Liver (tissue), 9 donors: ENCODE results near the gene KIAA0513. TPM values are rescaled to one million over a fixed set of nuclear protein-coding genes. Genes with fewer than 3 reads are reported as not detected.

Source experiments
- DNase-seq: peaks from one replicate; pipeline ENCODE4 v3.0.0-alpha.2; 2017; ENCODE audit warnings: low spot score
- H3K27ac ChIP-seq, 2 donors: one replicate each; pipeline ENCODE4 v1.7.0; 2013; ENCODE audit warnings: inconsistent platforms in 2 of 2, low read length in 2 of 2, control low read depth in 1 of 2, low read depth in 1 of 2, mild to moderate bottlenecking in 1 of 2
- H3K27me3 ChIP-seq, 4 donors: one replicate each; pipeline versions ENCODE4 v1.6.1 to v1.7.0; 2013; ENCODE audit warnings: low read length in 3 of 4, inconsistent platforms in 1 of 4, mild to moderate bottlenecking in 1 of 4, moderate library complexity in 1 of 4; ENCODE audit not compliant: control insufficient read depth in 4 of 4, insufficient read depth in 4 of 4
- H3K36me3 ChIP-seq, 4 donors: one replicate each; pipeline versions ENCODE4 v1.6.1 to v1.7.0; 2013; ENCODE audit warnings: low read length in 3 of 4, mild to moderate bottlenecking in 3 of 4, low read depth in 1 of 4, moderate library complexity in 1 of 4; ENCODE audit not compliant: control insufficient read depth in 4 of 4, insufficient read depth in 3 of 4
- H3K4me1 ChIP-seq, 4 donors: one replicate each; pipeline versions ENCODE4 v1.6.1 to v1.7.0; 2013; ENCODE audit warnings: low read length in 3 of 4, mild to moderate bottlenecking in 3 of 4, moderate library complexity in 1 of 4; ENCODE audit not compliant: control insufficient read depth in 4 of 4, insufficient read depth in 4 of 4
- H3K4me3 ChIP-seq, 3 donors: one replicate each; pipeline versions ENCODE4 v1.6.1 to v1.7.0; 2013; ENCODE audit warnings: low read length in 3 of 3, control low read depth in 1 of 3, low read depth in 1 of 3, mild to moderate bottlenecking in 1 of 3
- H3K9ac ChIP-seq, 2 donors: one replicate each; pipeline ENCODE4 v1.7.0; 2013; ENCODE audit warnings: low read length in 2 of 2, mild to moderate bottlenecking in 2 of 2, moderate library complexity in 2 of 2, control low read depth in 1 of 2, low read depth in 1 of 2
- H3K9me3 ChIP-seq, 4 donors: one replicate each; pipeline versions ENCODE4 v1.6.1 to v1.7.0; 2013; ENCODE audit warnings: low read length in 3 of 4; ENCODE audit not compliant: control insufficient read depth in 4 of 4
- ATF3 ChIP-seq: IDR thresholded peaks from 2 replicates; pipeline ENCODE4 v1.6.1; 2016; ENCODE audit warnings: antibody characterized with exemption
- CTCF ChIP-seq: fragments of 150-350 bp; IDR thresholded peaks from 2 replicates; pipeline ENCODE4 v1.5.1; 2017; ENCODE audit warnings: improper control_type of control experiment, low read depth, low read length; ENCODE audit not compliant: missing input control
- EGR1 ChIP-seq, 2 donors: IDR thresholded peaks; 2 replicates each; pipeline ENCODE4 v1.6.1; 2016 to 2018; ENCODE audit warnings: antibody characterized with exemption in 2 of 2, low read depth in 2 of 2
- FOXA1 ChIP-seq: IDR thresholded peaks from 2 replicates; pipeline ENCODE4 v1.6.1; 2016; ENCODE audit warnings: antibody characterized with exemption
- FOXA2 ChIP-seq: IDR thresholded peaks from 2 replicates; pipeline ENCODE4 v1.6.1; 2016; ENCODE audit warnings: antibody characterized with exemption
- GABPA ChIP-seq, 2 donors: IDR thresholded peaks in 1 of 2; conservative IDR thresholded peaks in 1 of 2; 2 replicates each; pipeline ENCODE4 v1.6.1; 2016; ENCODE audit warnings: antibody characterized with exemption in 2 of 2, mild to moderate bottlenecking in 1 of 2, moderate library complexity in 1 of 2
- HNF4A ChIP-seq, 2 donors: conservative IDR thresholded peaks; 2 replicates each; pipeline ENCODE4 v1.6.1; 2016; ENCODE audit warnings: antibody characterized with exemption in 2 of 2, mild to moderate bottlenecking in 2 of 2
- HNF4G ChIP-seq: IDR thresholded peaks from 2 replicates; pipeline ENCODE4 v1.6.1; 2016; ENCODE audit warnings: antibody characterized with exemption
- JUND ChIP-seq, 2 donors: IDR thresholded peaks; 2 replicates each; pipeline ENCODE4 v1.6.1; 2016; ENCODE audit warnings: antibody characterized with exemption in 2 of 2
- MAX ChIP-seq: IDR thresholded peaks from 2 replicates; pipeline ENCODE4 v1.6.1; 2016; ENCODE audit warnings: antibody characterized with exemption
- NR2F2 ChIP-seq: IDR thresholded peaks from 2 replicates; pipeline ENCODE4 v1.6.1; 2016; ENCODE audit warnings: antibody characterized with exemption
- RAD21 ChIP-seq, 2 donors: IDR thresholded peaks; 2 replicates each; pipeline ENCODE4 v1.6.1; 2016; ENCODE audit warnings: antibody characterized with exemption in 2 of 2, mild to moderate bottlenecking in 2 of 2
- REST ChIP-seq: IDR thresholded peaks from 2 replicates; pipeline ENCODE4 v1.6.1; 2016; ENCODE audit warnings: antibody characterized with exemption, mild to moderate bottlenecking
- RXRA ChIP-seq, 2 donors: IDR thresholded peaks; 2 replicates each; pipeline ENCODE4 v1.6.1; 2017 to 2018; ENCODE audit warnings: antibody characterized with exemption in 2 of 2, mild to moderate bottlenecking in 1 of 2
- SP1 ChIP-seq: IDR thresholded peaks from 2 replicates; pipeline ENCODE4 v1.6.1; 2018; ENCODE audit warnings: antibody characterized with exemption, mild to moderate bottlenecking
- TAF1 ChIP-seq: conservative IDR thresholded peaks from 2 replicates; pipeline ENCODE4 v1.6.1; 2016; ENCODE audit warnings: antibody characterized with exemption, mild to moderate bottlenecking
- YY1 ChIP-seq: IDR thresholded peaks from 2 replicates; pipeline ENCODE4 v1.6.1; 2016; ENCODE audit warnings: antibody characterized with exemption, mild to moderate bottlenecking
- ZBTB33 ChIP-seq: IDR thresholded peaks from 2 replicates; pipeline ENCODE4 v1.6.1; 2016; ENCODE audit warnings: antibody characterized with exemption
- WGBS: extraction: QIAGEN DNeasy Blood & Tissue Kit; methylation state at CpG from one replicate; pipeline ENCODE4 v1.1.7; 2013; 5-methylcytosine and 5-hydroxymethylcytosine counted together
- polyA plus RNA-seq, 2 donors: library from polyadenylated mRNA; stranded (reverse) in 1 of 2; unstranded in 1 of 2; fragments of 200-250 nt in 1 of 2; fragments of >200 nt in 1 of 2; fragmentation: Nextera tagmentation in 1 of 2; extraction: Ambion mirVana in 1 of 2; gene quantifications; one replicate each; pipeline versions ENCODE4 v1.2.1 to v1.2.3, GENCODE V29; 2013 to 2015
- total RNA-seq, 2 donors: library from RNA; depleted of rRNA; stranded (reverse); fragments of >200 nt; gene quantifications; one replicate each; pipeline ENCODE4 v1.2.3, GENCODE V29; 2014
- donor health status: healthy.
- donor health status: healthy.
- donor health status: healthy.
- donor health status: healthy.
- donor health status: healthy.

The KIAA0513 gene
- total and polyA plus RNA-seq, 4 donors: 1.5 to 5.9 (median 2.9) TPM

GRCh38 chr16:85138825-85139627 is 111.4 kb downstream of the KIAA0513 start:
- Histone ChIP-seq H3K9ac (no peak overlapping the region), H3K27me3 (no peaks in the 10 kb centered on the region), H3K4me3 (no peak overlapping the region), H3K4me1 (peaks cover 0 to 20% (median 10%) of the 10 kb centered on the region in 4 donors), H3K36me3 (no peaks in the 10 kb centered on the region), H3K27ac (no peak overlapping the region), H3K9me3 (peaks cover 0 to 5% (median 0%) of the 10 kb centered on the region in 4 donors)
- no peak for DNase-seq
- TF ChIP-seq FOXA1 (no peak), HNF4G (no peak), REST (no peak), FOXA2 (no peak), MAX (no peak), ZBTB33 (no peak), JUND (IDR thresholded peaks at IDR 0.05) (no peak), GABPA (IDR thresholded peaks at IDR 0.05 in 1 of 2, conservative IDR thresholded peaks at IDR 0.05 in 1 of 2) (no peak), CTCF (no peak), TAF1 (no peak), SP1 (no peak), RXRA (IDR thresholded peaks at IDR 0.05) (no peak), HNF4A (conservative IDR thresholded peaks at IDR 0.05) (no peak), EGR1 (IDR thresholded peaks at IDR 0.05; ENCODE audit: low read depth in 2 of 2) (no peak), RAD21 (IDR thresholded peaks at IDR 0.05) (no peak), NR2F2 (no peak), ATF3 (no peak), YY1 (no peak)
- 88% methylated on average over 16 of the region's 16 CpGs for WGBS
